ENCODE data around the gene CARMIL3.

Gene CARMIL3

GRCh38 chr14:24117179-24117578 lies 65.4 kb downstream of the CARMIL3 start:
- DNase-seq (ENCODE audit: low read depth) = no peak

Measured in activated T-helper 1 cell treated with Interleukin-2 at 50 U/mL for 16 hours (primary cell).